Measurements from ENCODE around the gene NEMP2.

GRCh38 chr2:190506666-190507065 lies 27.9 kb downstream of the NEMP2 start:
- TF ChIP-seq CTCF (IDR thresholded peaks at IDR 0.05; ENCODE audit: insufficient read depth, low read length, poor library complexity, severe bottlenecking) (no peak), EZH2phosphoT487 (conservative IDR thresholded peaks at IDR 0.05; ENCODE audit: low read length) (no peak)

Measured in SU-DHL-6 (cell line).